GM21381 (cell line): Measurements from ENCODE around the gene PTRH2.
"Not testable (repeated sequence)": the region's sequence is repeated elsewhere in the genome, so short reads cannot be mapped to it uniquely, and the experiment has no call there.

Experiments
- ATAC-seq: cut with Tn5 transposase; IDR thresholded peaks from one replicate; pipeline ENCODE4 v1.9.1; 2021; ENCODE audit warnings: mild to moderate bottlenecking, moderate library complexity; ENCODE audit not compliant: unreplicated experiment

The PTRH2 gene

GRCh38 chr17:59671386-59671785 lies 35.8 kb downstream of the PTRH2 start:
- no peak for ATAC-seq

DNA sequence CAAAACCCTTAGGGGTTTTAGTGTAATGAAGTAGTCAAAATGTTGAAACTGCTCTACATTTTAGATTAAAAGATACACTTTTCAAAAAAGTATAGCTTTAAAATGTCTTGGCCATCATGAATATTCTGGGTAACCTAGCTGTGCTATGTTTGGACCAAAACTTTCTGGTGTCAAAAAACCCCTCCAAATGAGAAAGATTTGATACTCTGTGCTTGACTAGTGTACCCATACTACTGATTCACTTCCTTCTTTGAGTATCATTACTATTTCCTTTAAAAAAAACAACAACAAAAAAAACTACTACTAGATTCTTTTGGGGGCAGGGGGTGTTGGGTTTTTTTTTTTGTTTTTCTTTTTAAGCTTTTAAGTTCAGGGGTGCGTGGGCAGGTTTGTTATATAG lies 37.3 kb downstream of the PTRH2 start:
- ATAC-seq, result no peak

DNA sequence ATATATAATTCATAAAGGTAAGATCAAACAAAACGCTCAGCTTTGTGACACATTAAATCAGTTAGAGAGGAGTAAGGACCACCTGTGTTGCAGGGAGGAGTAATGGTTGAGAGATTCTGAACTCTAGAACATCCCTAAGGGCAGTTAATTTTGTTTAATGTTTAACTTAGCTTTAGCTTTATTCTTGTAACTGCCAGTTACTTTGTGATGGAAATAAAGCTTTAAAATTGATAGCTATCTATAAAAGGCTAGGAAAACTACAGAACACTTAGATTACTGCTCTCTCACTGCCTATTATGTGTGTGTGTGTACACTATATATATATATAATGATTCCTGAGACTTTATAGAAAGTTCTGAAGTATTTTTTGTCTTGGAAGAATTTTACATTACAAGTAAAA lies 37.8 kb downstream of the PTRH2 start:
- ATAC-seq, result no peak

DNA sequence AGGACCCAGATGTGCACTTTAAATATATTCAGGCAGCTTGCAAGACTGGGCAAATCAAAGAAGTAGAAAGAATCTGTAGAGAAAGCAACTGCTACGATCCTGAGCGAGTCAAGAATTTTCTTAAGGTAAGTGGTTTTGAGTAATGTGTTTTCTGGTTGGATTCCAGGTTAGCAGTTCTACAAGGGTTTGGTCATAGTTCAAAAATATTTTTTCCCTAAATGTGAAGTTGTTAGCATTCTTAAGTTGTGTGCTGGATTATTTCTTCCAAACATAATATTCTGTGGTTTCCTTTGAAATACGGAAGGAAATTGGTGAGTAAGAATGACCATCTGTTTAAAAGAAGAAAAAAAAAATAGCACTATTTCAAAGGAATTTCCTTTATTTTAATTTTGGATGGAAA lies 38.4 kb downstream of the PTRH2 start:
- no peak for ATAC-seq

- ATAC-seq, result no peak
These were observed 41.0 kb downstream of the PTRH2 start for GRCh38 chr17:59666235-59666634.

GRCh38 chr17:59656624-59657023 lies 50.6 kb downstream of the PTRH2 start:
- ATAC-seq, result not testable (repeated sequence)

GRCh38 chr17:59652119-59652518 lies 55.1 kb downstream of the PTRH2 start:
- no peak for ATAC-seq

GRCh38 chr17:59651346-59651745 lies 55.9 kb downstream of the PTRH2 start:
- ATAC-seq, result no peak

DNA sequence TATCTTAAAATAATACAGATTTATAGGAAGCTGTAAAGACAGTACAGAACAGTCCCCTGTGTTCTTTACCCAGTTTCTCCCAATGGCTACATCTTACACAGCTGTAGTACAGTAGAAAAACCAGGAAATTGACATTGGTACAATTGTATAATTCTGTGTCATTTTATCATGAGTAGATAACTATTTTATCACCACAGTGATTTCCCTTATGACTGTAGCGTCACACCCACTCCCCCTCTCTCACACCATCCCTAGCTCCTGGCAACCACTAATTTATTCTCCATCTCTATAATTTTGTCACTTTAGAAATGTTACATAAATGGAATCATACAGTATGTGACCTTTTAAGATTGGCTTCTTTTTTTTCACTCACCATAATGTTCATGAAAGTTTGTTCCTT lies 56.6 kb downstream of the PTRH2 start:
- ATAC-seq, result no peak

- ATAC-seq, result no peak
These were observed 57.3 kb downstream of the PTRH2 start for GRCh38 chr17:59649886-59650285.
